ENCODE results near the gene GORASP1. TPM values are rescaled to one million over a fixed set of nuclear protein-coding genes. Genes with fewer than 3 reads are reported as not detected.

GORASP1 gene
- total and polyA plus RNA-seq, 4 donors: 11.8 to 39.4 (median 19.3) TPM

- Histone ChIP-seq H3K4me3 (ENCODE audit: low read depth in 1 of 3, low read length in 3 of 3) (no peak overlapping the region), H3K36me3 (ENCODE audit: control insufficient read depth in 4 of 4, insufficient read depth in 3 of 4, low read depth in 1 of 4, low read length in 3 of 4) (peaks cover 21 to 84% (median 49%) of the 10 kb centered on the region in 4 donors), H3K27me3 (ENCODE audit: control insufficient read depth in 4 of 4, insufficient read depth in 4 of 4, low read length in 3 of 4) (no peaks in the 10 kb centered on the region), H3K9ac (ENCODE audit: low read depth in 1 of 2, low read length in 2 of 2) (no peak overlapping the region), H3K9me3 (ENCODE audit: control insufficient read depth in 4 of 4, low read length in 3 of 4) (no peaks in the 10 kb centered on the region), H3K27ac (ENCODE audit: low read depth in 1 of 2, low read length in 2 of 2) (no peak overlapping the region), H3K4me1 (ENCODE audit: control insufficient read depth in 4 of 4, insufficient read depth in 4 of 4, low read length in 3 of 4) (no peaks in the 10 kb centered on the region)
- no peak for DNase-seq (ENCODE audit: low spot score)
- no peak for TF ChIP-seq ZBTB33 (IDR thresholded peaks at IDR 0.05)
- TF ChIP-seq EGR1 (IDR thresholded peaks at IDR 0.05; ENCODE audit: low read depth in 2 of 2): no peak
- no peak for TF ChIP-seq HNF4G (IDR thresholded peaks at IDR 0.05)
- no peak for TF ChIP-seq RXRA (IDR thresholded peaks at IDR 0.05)
- TF ChIP-seq HNF4A (conservative IDR thresholded peaks at IDR 0.05): no peak
- TF ChIP-seq RAD21 (IDR thresholded peaks at IDR 0.05): no peak
- no peak for TF ChIP-seq TAF1 (conservative IDR thresholded peaks at IDR 0.05)
- no peak for TF ChIP-seq CTCF (IDR thresholded peaks at IDR 0.05; ENCODE audit: low read depth, low read length, missing input control)
- no peak for TF ChIP-seq FOXA1 (IDR thresholded peaks at IDR 0.05)
- no peak for TF ChIP-seq REST (IDR thresholded peaks at IDR 0.05)
- TF ChIP-seq FOXA2 (IDR thresholded peaks at IDR 0.05): no peak
- no peak for TF ChIP-seq GABPA (IDR thresholded peaks at IDR 0.05 in 1 of 2, conservative IDR thresholded peaks at IDR 0.05 in 1 of 2)
- no peak for TF ChIP-seq NR2F2 (IDR thresholded peaks at IDR 0.05)
- no peak for TF ChIP-seq SP1 (IDR thresholded peaks at IDR 0.05)
- TF ChIP-seq YY1 (IDR thresholded peaks at IDR 0.05): no peak
- 85% methylated on average over 3 of the region's 3 CpGs for WGBS
Measured at GRCh38 chr3:39095778-39096177, 11.6 kb downstream of the GORASP1 start.

- TF ChIP-seq HNF4G (IDR thresholded peaks at IDR 0.05) (no peak), RXRA (IDR thresholded peaks at IDR 0.05) (no peak), ATF3 (IDR thresholded peaks at IDR 0.05) (no peak), TAF1 (conservative IDR thresholded peaks at IDR 0.05) (no peak), EGR1 (IDR thresholded peaks at IDR 0.05; ENCODE audit: low read depth in 2 of 2) (no peak), NR2F2 (IDR thresholded peaks at IDR 0.05) (no peak)
- H3K27me3 ChIP-seq (ENCODE audit: control insufficient read depth in 4 of 4, insufficient read depth in 4 of 4, low read length in 3 of 4): no peaks in the 10 kb centered on the region
- no peak overlapping the region for H3K9ac ChIP-seq (ENCODE audit: low read depth in 1 of 2, low read length in 2 of 2)
- DNase-seq (ENCODE audit: low spot score): no peak
- no peak overlapping the region for H3K4me3 ChIP-seq (ENCODE audit: low read depth in 1 of 3, low read length in 3 of 3)
- H3K9me3 ChIP-seq (ENCODE audit: control insufficient read depth in 4 of 4, low read length in 3 of 4): no peaks in the 10 kb centered on the region
- peaks cover 18 to 82% (median 49%) of the 10 kb centered on the region in 4 donors for H3K36me3 ChIP-seq (ENCODE audit: control insufficient read depth in 4 of 4, insufficient read depth in 3 of 4, low read depth in 1 of 4, low read length in 3 of 4)
- WGBS: 90% methylated on average over 7 of the region's 7 CpGs
- H3K27ac ChIP-seq (ENCODE audit: low read depth in 1 of 2, low read length in 2 of 2): no peak overlapping the region
- no peaks in the 10 kb centered on the region for H3K4me1 ChIP-seq (ENCODE audit: control insufficient read depth in 4 of 4, insufficient read depth in 4 of 4, low read length in 3 of 4)
Measured at GRCh38 chr3:39094851-39095677, 12.4 kb downstream of the GORASP1 start.
